GM18868 (cell line): ENCODE results near the gene SLC38A1.

Experiments
- ATAC-seq: cut with Tn5 transposase; IDR thresholded peaks from one replicate; pipeline ENCODE4 v1.9.1; 2021; ENCODE audit warnings: mild to moderate bottlenecking, moderate library complexity; ENCODE audit not compliant: unreplicated experiment

Gene SLC38A1

DNA sequence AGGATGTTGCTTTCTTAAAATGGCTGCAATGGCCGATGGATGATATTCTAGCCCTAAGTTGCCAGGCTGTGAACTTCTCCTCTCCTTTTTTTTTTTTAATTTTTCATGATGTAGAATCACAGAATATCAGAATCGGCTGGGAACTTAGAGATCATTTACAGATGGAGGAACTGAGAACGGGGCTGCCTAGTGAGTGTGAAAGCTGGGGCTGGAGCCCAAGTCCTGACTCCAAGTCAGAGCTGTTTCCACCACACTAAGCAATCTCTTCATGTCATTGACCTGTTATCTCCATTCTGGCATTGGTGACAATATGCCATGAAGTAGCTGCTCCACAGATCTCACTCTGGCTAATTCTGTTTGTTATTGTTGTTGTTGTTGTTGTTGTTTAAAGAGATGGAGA, 121.7 kb downstream of the SLC38A1 start:
- no peak for ATAC-seq

DNA sequence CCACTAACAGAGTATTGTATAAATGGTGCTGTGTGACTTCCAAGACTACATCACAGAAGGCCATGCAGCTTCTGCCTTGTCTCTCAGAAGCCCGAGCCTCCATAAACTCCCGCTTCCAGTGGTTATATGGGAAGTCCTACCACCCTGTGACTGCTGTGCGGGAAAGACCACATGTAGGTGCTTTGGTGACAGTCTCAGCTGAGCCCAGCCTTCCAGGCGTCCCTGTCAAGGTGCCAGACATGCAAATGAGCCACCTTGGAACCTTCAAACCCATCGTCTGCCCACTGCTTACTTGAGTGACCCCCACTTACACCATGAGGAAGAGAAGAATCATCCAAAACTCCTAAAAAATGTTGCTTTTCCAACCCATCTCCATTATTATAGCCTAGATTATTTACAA, 123.0 kb downstream of the SLC38A1 start:
- no peak for ATAC-seq

DNA sequence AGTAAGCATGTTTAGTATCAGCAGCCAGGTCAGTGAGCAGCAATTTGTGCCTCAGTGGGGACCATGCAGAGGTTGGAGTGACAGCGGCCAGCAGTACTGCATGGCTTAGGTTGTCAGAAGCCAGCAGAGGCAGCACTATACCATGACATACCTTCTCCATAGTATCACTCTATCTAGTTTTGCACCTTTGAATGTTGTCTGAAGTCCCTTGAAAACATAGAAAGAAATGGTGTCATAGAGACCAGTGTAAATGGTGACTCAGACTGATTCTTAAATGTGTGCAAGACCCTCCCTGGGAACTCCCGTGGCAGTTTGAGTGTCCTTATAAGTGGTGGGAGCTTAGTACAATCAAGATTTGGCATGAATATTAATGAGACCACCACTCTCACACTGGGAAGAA, 124.4 kb downstream of the SLC38A1 start:
- peak; percentile 54 for ATAC-seq

DNA sequence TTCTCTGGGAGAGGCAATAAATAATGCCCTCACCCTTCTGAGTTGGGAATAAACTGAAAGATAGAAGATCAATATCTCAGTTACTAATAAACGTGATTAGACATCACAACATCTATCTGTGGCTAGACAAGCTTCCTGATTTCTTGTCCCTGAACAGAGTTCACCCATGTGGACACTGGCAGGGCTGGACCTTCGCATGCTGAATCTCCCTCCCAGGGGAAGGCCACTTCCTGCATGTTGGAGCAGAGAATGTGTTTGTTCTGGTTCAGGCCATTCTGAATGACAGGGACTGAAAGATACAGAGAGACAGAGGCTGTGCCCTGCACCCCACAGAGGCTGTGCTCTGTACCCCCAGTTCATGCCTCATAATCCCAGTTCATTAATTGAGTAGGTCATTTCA, 132.6 kb downstream of the SLC38A1 start:
- ATAC-seq, result no peak

DNA sequence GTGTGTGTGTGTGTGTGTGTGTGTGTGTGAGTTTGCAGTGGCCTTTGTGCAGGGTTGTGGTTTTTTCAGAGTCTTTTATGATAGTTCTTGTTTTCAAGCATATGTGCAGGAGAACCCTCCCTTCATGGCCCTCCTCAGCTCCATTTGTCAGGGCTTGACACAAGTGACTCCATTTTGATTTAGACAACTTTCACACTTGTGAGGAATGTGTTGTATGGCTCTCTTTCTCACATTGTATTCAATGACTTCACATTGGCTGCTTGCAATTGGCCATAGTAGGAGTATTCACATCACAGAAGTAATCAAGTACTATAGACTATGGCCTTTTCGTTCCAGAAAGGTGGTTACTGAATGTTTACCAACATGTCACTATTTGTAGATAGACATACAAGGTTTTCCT, 133.1 kb downstream of the SLC38A1 start:
- ATAC-seq, result no peak

DNA sequence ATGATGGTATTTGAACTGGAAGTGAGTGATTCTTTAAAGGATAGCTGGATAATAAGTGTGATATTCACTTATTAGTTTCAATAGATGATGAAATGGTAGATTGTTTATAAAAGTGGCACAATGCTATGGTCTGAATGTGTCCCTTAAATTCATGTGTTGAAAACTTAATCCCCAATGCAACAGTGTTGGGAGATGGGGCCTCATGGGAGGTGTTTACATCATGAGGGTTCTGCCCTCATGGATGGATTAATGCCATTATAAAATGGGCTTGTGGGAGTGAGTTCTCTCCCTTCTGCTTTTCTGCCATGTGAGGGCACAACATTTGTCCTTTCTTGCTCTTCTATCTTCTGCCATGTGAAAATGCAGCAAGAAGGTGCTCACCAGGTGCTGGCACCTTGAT, 134.0 kb downstream of the SLC38A1 start:
- no peak for ATAC-seq

DNA sequence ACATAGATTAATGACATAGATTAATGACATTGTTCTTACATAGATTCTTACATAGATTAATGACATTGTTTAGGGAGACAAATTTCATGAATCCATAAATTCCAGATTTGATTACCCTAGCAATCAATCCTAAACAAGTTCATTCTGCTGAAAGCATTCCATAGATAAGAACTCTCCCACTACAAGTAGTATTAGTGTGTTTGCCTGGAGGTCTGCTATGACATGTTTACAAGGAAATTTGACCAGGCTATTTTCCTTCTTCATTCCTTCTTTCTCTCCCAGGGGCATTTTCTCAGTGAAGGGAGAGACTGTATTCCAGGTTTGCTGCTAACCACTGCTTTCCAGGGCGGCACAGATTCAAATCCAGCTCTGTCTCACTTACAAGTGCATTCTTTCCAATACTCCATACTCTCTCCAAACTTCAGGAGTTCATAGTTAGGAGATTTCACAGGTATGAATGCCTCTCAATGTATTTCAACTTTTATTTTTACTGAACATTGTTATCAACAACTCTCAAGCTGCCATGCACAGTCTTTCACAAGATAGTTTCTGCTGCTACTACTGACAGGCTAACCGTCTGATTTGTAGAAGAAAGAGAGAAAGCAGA, 134.5 kb downstream of the SLC38A1 start:
- ATAC-seq, result no peak

DNA sequence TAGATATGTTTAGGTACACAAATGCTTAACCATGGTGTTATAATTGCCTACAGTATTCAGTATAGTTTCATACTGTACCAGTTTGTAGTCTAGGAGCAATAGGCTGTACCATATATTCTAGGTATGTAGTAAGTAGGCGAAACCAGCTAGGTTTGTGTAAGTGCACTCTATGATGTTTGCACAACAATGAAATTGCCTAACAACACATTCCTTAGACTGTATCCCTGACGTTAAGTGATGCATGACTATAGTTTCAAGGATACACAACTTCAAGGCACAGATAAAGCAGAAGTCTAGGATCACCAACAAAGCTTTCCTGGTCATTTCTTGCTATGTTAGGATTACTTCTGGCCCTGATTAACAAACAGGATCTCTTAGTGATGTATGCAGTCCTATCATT, 135.1 kb downstream of the SLC38A1 start:
- no peak for ATAC-seq
